Activated gamma-delta T cell treated with anti-CD3 and anti-CD28 coated beads, Interleukin-2, amount 50 U/mL, for 16 hours (primary cell): ENCODE measurements around the gene ORM2.

Experiments used
- DNase-seq: peaks from one replicate; pipeline ENCODE4 v3.0.0-alpha.2; 2020; ENCODE audit warnings: low read depth

The ORM2 gene

DNA sequence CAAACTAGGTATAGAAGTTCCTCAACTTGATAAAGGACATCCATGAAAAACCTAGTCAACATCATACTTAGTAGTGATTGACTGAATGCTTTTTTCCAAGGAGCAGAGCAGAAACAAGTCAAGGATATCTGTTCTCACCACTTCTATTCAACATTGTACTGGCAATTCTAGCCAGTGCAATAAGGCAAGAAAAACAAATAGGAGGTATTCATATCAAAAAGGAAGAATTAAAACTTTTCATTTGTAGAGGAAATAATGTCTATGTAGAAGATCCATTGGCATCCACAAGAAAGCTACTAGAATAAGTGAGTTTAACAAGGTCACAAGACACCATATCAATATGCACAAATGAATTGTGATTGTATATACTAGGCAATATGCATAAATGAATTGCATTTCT, 35.0 kb upstream of the ORM2 start:
- DNase-seq, result no peak

- DNase-seq, result no peak
These were observed 33.3 kb upstream of the ORM2 start for GRCh38 chr9:114296338-114296737.

DNA sequence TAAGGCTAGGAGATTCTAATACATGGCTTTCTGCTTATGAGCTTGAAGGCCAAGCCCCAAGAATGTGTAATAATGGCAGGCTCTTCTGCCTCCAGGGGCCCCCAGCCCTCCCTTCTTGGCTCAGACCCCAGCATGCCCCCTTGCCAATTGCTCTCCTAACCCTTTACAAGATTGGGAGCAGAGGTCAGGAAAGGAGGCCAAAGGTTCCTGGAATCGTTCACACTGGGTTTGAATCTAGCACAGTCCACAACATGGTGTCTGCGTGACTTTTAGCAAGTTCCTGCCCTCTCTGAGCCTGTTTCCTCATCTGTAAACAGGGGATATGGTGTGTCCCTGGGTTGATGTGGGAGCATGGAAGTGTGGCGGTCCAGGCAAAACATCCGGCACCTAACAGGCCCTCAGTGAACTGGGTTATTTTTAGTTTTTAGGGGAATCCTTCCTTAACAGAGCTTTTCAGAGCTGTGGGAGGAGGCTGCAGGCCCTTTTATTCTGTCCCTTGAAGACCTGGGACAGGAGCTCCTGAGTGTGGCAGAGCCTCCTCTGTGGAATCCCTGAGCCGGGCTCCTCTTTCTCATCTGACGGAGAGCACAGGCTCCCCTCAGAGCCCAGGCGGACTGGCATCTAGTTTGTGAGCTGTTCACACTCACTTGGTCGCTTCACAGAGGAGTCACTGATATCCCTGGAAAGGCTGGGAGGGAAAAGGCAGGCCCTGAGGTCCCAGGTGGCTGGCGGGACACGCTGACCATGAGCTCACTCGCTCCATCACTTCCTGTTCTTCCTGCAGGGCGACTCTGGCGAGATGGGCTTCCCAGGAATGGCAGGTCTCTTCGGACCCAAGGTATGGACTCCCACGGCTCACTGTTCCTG, 30.1 kb upstream of the ORM2 start:
- DNase-seq, result no peak

GRCh38 chr9:114300153-114300845, 29.4 kb upstream of the ORM2 start:
- DNase-seq, result no peak

DNA sequence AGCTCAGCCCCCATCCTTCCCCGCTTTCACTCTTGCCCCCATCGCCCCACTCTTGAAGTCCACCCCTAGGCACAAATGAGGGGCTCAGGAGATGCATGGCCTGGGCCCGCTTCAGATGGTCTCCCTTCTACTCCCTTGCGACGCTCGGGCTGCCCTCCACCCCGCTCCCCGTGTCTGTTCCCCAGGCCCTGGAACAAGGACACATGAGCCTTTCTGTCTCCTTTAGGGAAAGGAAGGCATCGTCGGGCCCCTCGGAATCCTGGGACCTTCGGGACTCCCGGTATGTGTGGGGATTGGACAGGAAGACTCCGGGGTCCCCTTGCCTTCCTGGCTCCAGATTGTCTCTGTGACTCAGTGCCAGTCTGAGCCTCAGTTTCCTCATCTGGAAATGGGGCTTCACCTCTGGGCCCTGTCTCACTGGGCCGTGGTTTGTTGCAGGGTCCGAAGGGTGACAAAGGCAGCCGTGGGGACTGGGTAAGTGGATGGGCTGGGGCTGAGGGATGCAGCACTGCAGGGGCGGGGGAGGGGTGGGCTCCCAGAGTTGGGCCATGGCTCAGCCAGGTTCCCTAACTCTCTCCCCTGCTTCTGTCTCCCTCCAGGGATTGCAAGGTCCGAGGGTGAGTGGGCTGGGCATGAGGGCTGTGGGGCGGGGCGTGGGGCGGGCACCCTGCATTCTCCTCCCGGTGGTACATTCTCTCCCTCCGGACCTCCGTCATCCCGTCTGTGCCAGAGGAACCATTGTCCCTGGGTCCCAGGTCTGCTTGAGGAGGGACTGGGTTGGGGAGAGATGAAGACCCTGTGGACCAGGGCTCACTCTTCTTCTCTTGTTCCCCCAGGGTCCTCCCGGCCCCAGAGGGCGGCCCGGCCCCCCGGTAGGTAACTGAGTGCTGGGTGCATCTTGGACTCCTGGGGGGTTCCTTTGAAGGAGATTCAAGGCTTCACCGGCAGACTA, 28.5 kb upstream of the ORM2 start:
- no peak for DNase-seq

- DNase-seq, result no peak
These were observed 27.7 kb upstream of the ORM2 start for GRCh38 chr9:114301798-114302565.

DNA sequence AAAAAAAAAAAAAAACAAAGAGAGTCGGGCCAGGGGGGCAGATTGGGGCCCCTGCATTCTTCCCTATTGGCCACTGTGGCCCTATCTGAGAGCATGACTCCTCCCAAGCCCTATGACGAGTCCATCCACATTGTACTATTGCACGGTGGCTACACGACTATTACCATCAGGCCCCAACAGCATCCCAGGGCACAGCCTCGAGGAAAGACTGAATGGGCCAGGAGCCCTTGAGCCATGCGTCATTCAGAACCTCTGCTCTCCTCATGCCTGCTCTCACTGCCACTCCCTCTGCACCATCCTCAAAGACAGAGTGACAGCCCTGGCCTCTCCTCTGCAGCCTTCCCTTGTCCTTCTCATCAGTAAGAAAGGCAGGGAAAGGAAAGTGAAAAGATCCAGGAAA, 26.9 kb upstream of the ORM2 start:
- no peak for DNase-seq

DNA sequence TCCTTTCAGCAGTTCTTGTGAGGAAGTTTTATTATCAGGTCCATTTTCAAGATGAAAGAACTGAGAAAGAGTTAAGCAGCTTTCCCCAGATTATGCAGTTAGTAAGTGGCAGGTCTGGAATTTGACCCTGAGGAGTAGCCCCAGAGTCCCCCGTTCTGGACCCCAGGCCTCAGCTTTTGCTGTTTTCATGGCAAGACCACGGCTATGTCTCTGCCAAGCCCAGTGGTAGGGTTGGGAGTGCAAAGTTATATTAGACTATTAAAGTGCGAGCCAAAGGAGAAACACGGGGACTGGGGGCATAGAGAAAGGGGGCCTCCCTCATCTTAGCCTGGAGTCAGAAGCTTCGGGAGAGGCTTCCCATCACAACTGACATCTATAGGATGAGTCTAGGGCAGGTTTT, 26.1 kb upstream of the ORM2 start:
- no peak for DNase-seq

- DNase-seq, result no peak
These were observed 25.7 kb upstream of the ORM2 start for GRCh38 chr9:114303977-114304376.

- no peak for DNase-seq
These were observed 25.1 kb upstream of the ORM2 start for GRCh38 chr9:114304416-114305188.

GRCh38 chr9:114307899-114308267, 21.8 kb upstream of the ORM2 start:
- DNase-seq, result no peak

DNA sequence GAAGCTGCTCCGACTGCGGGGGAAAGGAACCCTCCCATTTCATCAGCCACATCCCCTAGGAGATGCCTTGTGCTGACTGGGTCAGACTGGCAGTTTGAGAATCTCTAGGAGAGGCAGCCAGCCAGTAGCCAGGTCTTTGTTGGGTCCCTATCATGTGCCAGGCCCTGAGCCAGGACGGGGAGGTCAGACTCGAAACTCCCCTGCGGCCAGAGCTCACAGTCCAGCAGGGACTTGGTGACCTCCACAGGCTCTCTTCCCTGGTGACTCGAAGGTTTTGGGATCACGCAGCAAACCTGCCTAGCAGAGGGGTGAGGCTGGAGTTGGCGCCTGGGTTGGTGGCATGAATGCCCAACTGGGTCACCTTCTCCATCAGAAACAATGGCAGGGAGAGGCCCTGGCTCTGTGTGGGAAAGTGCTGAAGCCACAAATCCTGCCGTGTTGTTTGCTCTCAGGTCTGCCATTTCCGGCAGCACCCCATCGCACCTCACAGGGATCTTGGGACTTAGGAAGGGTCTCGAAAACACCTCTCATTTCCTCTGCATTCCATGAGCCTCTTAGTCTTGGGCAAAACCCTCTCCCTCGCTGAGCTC, 21.2 kb upstream of the ORM2 start:
- no peak for DNase-seq

GRCh38 chr9:114309096-114309495, 20.6 kb upstream of the ORM2 start:
- no peak for DNase-seq

- DNase-seq, result no peak
These were observed 18.9 kb upstream of the ORM2 start for GRCh38 chr9:114310471-114311450.

- no peak for DNase-seq
These were observed 17.8 kb upstream of the ORM2 start for GRCh38 chr9:114311571-114312512.

GRCh38 chr9:114312513-114312875, 17.2 kb upstream of the ORM2 start:
- no peak for DNase-seq

GRCh38 chr9:114313186-114313585, 16.5 kb upstream of the ORM2 start:
- no peak for DNase-seq

DNA sequence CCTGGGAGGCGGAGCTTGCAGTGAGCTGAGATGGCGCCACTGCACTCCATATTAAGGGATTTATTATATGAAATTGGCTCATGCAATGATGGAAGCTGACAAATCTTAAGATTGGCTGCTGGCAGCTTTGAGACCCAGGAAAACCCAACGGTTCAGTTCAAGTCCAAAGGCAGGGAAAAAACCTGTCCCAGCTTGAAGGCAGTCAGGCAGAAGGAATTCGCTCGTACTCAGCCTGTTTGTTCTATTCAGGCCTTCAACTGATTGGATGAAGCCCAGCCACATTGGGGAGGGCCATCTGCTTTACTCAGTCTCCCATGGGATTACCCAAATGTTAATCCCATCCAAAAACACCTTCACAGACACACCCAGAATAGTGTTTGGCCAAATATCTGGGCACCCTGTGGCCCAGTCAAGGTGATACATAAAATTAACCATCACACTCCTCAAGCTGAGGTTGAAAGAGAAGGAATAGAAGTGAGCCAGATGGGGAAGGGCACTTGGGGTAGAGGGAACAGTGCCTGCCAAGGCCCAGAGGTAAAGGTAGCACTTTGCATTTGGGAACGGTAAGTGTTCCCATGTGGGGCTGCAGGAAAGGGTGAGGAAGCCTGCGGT, 15.3 kb upstream of the ORM2 start:
- no peak for DNase-seq
